Activated B cell treated with CpG ODN at 0.5 μM for 24 hours (primary cell): Measurements from ENCODE around the gene COL5A1. TPM values are rescaled to one million over a fixed set of nuclear protein-coding genes. Genes with fewer than 3 reads are reported as not detected.

Source experiments
- ATAC-seq: fragments of 200-7000 bp; cut with Tn5 transposase; one replicate; pipeline ENCODE4 v1.10.0; 2021; ENCODE audit warnings: low read depth, mild to moderate bottlenecking, moderate library complexity
- CTCF ChIA-PET: fragments of 350-600 bp; sonication (Branson Sonifier 250); formaldehyde crosslinking; loops from one replicate; lab custom pipeline; 2021; ENCODE audit warnings: antibody characterized with exemption; lab: Charles Lee
- POLR2A ChIA-PET: fragments of 350-600 bp; sonication (Branson Sonifier 250); formaldehyde crosslinking; loops from one replicate; lab custom pipeline; 2021; ENCODE audit warnings: antibody characterized with exemption; lab: Charles Lee
- DNase-seq: peaks from one replicate; pipeline ENCODE4 v3.0.0; 2022
- H3K27ac Mint-ChIP-seq: one replicate; pipeline ENCODE4 v1.8.0; 2020; ENCODE audit warnings: mixed read lengths
- H3K27me3 Mint-ChIP-seq: one replicate; pipeline ENCODE4 v1.8.0; 2021; ENCODE audit warnings: mixed read lengths
- H3K36me3 Mint-ChIP-seq: one replicate; pipeline ENCODE4 v1.8.0; 2021; ENCODE audit warnings: low read depth, mixed read lengths
- H3K4me1 Mint-ChIP-seq: one replicate; pipeline ENCODE4 v1.8.0; 2021; ENCODE audit warnings: mixed read lengths
- H3K4me3 Mint-ChIP-seq: one replicate; pipeline ENCODE4 v1.8.0; 2020; ENCODE audit warnings: mild to moderate bottlenecking, mixed read lengths
- H3K9me3 Mint-ChIP-seq: one replicate; pipeline ENCODE4 v1.8.0; 2020; ENCODE audit warnings: mixed read lengths
- intact Hi-C: fragments of 100-400 bp; cut with micrococcal nuclease; formaldehyde crosslinking; loops from one replicate; pipeline ENCODE4 v1.15.1; 2024
- total RNA-seq: library from RNA; stranded (reverse); gene quantifications from 2 replicates; pipeline ENCODE4 v1.2.3, GENCODE V29; 2022
- TF ChIP-seq, protein P1 (sequence below): fragments of 200-600 bp; IDR thresholded peaks from one replicate; pipeline ENCODE4 v1.8.0; 2022; ENCODE audit warnings: antibody characterized with exemption, mild to moderate bottlenecking

The COL5A1 gene
- total RNA-seq, 1 donor from 2014 or later = 0.02 TPM

DNA sequence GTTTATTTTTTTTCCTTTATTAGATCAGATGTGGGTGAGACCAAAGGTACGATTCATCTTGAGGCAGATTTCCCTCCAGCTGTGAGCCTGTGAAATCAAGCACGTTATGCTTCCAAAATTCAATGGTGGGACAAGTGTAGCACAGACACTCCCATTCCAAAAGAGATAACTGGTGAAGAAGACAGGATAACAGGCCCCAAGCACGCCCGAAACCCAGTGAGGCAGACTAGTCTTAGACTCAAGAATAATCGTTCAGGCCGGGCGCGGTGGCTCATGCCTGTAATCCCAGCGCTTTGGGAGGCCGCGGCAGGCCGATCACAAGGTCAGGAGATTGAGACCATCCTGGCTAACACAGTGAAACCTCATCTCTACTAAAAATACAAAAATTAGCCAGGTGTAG, 36.8 kb upstream of the COL5A1 start:
- Mint-ChIP-seq H3K27ac (no peak overlapping the region), H3K4me1 (no peaks in the 10 kb centered on the region), H3K36me3 (no peaks in the 10 kb centered on the region), H3K4me3 (no peak overlapping the region), H3K27me3 (no peaks in the 10 kb centered on the region), H3K9me3 (no peaks in the 10 kb centered on the region)
- TF ChIP-seq, protein P1, sequence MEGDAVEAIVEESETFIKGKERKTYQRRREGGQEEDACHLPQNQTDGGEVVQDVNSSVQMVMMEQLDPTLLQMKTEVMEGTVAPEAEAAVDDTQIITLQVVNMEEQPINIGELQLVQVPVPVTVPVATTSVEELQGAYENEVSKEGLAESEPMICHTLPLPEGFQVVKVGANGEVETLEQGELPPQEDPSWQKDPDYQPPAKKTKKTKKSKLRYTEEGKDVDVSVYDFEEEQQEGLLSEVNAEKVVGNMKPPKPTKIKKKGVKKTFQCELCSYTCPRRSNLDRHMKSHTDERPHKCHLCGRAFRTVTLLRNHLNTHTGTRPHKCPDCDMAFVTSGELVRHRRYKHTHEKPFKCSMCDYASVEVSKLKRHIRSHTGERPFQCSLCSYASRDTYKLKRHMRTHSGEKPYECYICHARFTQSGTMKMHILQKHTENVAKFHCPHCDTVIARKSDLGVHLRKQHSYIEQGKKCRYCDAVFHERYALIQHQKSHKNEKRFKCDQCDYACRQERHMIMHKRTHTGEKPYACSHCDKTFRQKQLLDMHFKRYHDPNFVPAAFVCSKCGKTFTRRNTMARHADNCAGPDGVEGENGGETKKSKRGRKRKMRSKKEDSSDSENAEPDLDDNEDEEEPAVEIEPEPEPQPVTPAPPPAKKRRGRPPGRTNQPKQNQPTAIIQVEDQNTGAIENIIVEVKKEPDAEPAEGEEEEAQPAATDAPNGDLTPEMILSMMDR = no peak
- DNase-seq (no peak), ATAC-seq (no peak)
- ChIA-PET CTCF (no interaction called here), POLR2A (no interaction called here)
- intact Hi-C loops = no loop called here

DNA sequence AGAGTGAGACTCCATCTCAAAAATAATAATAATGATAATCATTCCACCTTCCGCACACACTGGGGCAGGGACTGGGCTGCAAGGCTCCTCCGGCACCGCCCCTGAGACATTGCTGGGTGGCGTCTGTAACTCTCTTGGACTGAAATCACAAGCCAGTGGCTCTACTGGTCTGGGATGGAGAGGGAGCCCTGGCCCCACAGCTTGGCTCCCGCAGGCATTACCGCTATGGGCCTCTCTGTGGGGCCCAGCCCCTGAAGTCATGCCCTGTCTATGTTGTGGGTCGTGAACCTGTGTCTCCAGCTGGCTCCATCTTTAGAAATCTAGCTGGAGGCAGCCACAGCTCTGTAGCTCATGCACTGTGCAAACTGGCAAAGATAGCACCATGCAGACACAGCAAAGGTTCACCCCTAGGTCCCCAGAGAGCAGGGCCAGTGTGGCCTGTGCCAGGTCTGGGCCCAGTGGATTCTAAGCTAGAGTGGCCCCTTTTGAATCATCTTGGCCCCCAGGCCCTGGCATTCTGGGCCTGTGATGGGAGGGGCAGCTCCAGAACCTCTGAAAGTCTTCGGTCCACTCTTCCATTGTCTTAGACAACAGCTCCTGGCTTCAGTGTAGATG, 36.1 kb upstream of the COL5A1 start:
- no peaks in the 10 kb centered on the region for H3K4me1 Mint-ChIP-seq
- H3K36me3 Mint-ChIP-seq = no peaks in the 10 kb centered on the region
- H3K27me3 Mint-ChIP-seq = peaks cover 3% of the 10 kb centered on the region
- TF ChIP-seq, protein P1 = no peak
- H3K27ac Mint-ChIP-seq = no peak overlapping the region
- ChIA-PET CTCF (no interaction called here), POLR2A (no interaction called here)
- intact Hi-C loops = no loop called here
- ATAC-seq (no peak), DNase-seq (no peak)
- no peak overlapping the region for H3K4me3 Mint-ChIP-seq
- no peaks in the 10 kb centered on the region for H3K9me3 Mint-ChIP-seq

DNA sequence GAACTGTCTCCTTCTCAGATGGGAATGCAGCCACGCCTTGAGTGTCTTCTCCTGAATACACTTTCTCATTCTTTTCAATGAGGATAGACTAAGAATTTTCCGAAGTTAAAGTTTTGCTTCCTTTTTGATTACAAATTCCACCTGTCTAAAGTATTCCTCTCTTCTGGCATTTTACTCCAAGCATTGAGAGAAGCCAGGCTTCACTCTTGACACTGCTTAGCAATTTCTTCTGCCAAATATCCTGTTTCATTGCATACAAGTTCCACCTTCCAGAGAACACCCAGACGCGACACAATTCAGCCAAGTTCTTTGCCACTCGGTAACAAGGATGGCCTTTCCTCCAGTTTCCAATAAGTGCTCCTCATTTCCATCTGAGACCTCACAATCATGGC, 35.6 kb upstream of the COL5A1 start:
- intact Hi-C loops = no loop called here
- ChIA-PET CTCF (no interaction called here), POLR2A (no interaction called here)
- H3K27me3 Mint-ChIP-seq = peaks cover 3% of the 10 kb centered on the region
- DNase-seq (no peak), ATAC-seq (no peak)
- no peaks in the 10 kb centered on the region for H3K36me3 Mint-ChIP-seq
- no peak overlapping the region for H3K4me3 Mint-ChIP-seq
- no peaks in the 10 kb centered on the region for H3K4me1 Mint-ChIP-seq
- TF ChIP-seq, protein P1 = no peak
- H3K27ac Mint-ChIP-seq = no peak overlapping the region
- peaks cover 3% of the 10 kb centered on the region for H3K9me3 Mint-ChIP-seq

DNA sequence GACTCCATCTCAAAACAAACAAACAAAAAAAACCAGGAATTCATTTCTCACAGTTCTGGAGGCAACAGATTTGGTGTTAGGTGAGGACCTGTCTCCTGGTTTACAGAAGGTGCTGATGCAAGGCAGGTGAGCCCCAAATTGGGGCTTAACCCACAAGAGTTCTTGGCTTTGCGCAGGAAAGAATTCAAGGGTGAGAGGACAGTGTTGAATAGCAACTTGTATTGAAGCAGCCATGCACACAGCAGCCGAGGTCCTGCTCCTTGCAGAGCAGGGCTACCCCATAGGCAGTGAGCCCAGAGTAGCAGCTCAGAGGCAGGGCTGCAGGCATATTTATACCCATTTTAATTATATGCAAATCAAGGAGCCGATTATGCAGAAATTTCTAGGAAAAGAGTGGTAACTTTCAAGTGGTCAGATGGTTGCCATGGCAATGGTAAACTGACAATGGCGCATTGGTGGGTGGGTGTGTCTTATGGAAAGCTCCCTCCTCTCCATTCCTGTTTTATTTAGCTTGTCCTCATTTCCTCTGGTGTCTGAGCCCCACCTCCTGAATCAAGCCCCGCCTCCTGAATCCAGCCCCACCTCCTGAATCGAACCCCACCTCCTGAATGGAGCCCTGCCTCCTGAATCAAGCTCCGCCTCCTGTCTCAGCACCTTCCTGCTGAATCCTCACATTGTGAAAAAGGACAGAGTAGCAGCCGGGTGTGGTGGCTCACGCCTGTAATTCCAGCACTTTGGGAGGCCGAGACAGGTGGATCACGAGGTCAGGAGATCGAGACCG, 34.5 kb upstream of the COL5A1 start:
- ChIA-PET POLR2A (no interaction called here), CTCF (no interaction called here)
- intact Hi-C loops = no loop called here
- peaks cover 3% of the 10 kb centered on the region for H3K27me3 Mint-ChIP-seq
- H3K9me3 Mint-ChIP-seq = peaks cover 7% of the 10 kb centered on the region
- no peak overlapping the region for H3K4me3 Mint-ChIP-seq
- ATAC-seq (no peak), DNase-seq (no peak)
- H3K36me3 Mint-ChIP-seq = no peaks in the 10 kb centered on the region
- H3K27ac Mint-ChIP-seq = no peak overlapping the region
- TF ChIP-seq, protein P1 = no peak
- H3K4me1 Mint-ChIP-seq = no peaks in the 10 kb centered on the region

DNA sequence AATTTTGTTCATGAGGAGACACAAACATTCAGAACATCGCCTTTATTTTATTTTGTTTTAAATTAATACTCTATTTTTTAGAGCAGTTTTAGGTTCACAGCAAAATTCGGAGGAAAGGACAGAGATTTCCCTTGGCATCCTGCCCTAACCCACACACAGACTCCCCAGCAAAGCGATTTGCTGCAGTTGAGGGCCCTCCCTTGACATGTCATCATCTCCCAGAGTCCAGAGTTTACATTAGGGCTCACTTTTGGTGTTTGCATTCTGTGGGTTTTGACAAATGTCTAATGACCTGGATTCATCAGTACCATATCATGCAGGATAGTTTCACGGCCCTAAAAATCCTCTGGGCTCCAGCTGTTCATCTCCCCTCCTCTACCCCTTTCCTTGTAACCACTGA, 33.6 kb upstream of the COL5A1 start:
- H3K36me3 Mint-ChIP-seq = peaks cover 2% of the 10 kb centered on the region
- TF ChIP-seq, protein P1 = no peak
- ATAC-seq (no peak), DNase-seq (no peak)
- H3K9me3 Mint-ChIP-seq = peaks cover 14% of the 10 kb centered on the region
- POLR2A ChIA-PET = no interaction called here
- H3K27ac Mint-ChIP-seq = no peak overlapping the region
- H3K4me3 Mint-ChIP-seq = no peak overlapping the region
- intact Hi-C loops = no loop called here
- no peaks in the 10 kb centered on the region for H3K4me1 Mint-ChIP-seq
- CTCF ChIA-PET = no interaction called here
- peaks cover 3% of the 10 kb centered on the region for H3K27me3 Mint-ChIP-seq
